Inflammatory macrophage (primary cell): ENCODE measurements around the gene DERL2.
"Not testable (repeated sequence)": the region's sequence is repeated elsewhere in the genome, so short reads cannot be mapped to it uniquely, and the experiment has no call there.

Experiments
- DNase-seq, 2 donors: peaks; one replicate each; pipeline ENCODE4 v3.0.0-alpha.2; 2020 to 2022

The DERL2 gene

DNA sequence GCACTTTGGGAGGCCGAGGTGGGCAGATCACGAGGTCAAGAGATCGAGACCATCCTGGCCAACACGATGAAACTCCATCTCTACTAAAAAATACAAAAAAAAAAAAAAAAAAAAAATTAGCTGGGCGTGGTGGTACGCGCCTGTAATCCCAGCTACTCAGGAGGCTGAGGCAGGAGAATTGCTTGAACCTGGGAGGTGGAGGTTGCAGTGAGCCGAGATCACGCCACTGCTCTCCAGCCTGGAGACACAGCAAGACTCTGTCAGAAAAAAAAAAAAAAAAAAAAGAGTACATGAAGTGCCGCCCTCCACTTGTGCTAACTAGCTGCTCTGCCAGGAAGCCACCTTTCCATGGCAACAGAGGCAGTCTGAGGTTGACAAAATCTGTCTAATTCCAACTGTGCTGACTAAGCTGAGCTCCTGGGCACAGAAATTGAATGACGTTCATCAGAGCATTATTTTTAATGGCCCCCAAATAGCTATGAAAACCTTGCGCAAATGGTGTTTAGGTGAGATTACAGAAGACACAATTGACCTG is 50.1 kb downstream of the DERL2 start:
- not testable (repeated sequence) for DNase-seq

DNA sequence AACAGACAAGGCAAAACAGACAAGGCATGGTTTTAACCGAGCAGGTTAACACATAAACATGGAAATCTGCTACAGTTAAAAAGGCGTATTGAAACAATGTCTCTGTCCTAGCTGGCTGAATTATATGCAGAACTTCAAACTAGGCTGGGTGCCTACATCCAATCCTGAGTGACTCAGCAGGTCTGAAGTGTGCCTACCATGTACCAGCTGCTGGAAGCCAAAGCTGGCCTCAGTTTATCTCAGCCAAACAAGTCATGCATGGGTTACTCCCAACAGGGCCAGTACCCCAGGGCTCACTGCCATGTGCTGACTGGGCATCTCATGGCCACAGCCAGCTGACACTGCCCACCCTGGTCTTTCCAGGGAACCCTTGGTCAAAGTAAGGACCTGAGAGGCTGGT is 51.0 kb downstream of the DERL2 start:
- no peak for DNase-seq

DNA sequence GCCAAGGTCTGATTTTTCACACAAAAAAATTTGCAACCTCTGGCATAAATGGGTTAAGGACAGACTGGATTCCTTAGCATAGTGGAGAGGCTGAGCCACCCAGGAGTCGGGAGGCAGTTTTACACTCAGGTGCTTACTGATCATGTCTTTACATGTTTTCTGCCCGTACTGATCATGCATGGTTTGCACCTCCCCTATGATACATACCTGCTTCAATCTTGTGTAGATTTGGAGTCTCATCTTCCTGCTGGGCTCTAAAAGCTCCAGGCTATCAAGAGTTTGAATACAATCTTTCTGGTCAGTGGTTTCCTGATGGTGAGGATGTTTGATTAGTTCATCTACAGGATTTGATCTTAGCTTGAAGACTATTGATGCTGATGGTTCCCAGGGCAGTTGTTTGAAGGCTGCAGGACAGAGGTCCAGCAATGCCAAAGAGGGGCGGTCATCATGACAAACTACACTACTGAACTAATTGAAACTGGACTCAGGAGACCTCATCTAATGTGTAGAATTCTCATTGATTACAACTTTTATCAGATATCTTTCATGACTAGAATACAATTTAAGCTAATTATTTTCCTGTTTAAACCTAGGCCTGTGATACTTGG is 53.9 kb downstream of the DERL2 start:
- no peak for DNase-seq

DNA sequence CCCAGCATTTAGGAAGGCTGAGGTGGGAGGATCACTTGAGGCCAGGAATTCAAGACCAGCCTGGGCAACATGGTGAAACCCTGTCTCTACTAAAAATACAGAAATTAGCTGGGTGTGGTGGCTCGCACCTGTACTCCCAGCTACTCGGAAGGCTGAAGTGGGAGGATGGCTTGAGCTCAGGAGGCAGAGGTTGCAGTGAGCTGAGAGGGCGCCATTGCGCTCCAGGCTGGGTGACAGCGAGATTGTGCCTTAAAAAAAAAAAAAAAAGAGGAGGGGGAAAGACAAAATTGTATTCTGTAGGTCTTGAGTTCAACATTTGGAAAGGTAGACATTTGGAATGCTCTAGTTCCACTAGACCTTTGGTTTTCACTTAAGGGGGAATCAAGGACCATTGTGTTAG is 54.7 kb downstream of the DERL2 start:
- not testable (repeated sequence) for DNase-seq

DNA sequence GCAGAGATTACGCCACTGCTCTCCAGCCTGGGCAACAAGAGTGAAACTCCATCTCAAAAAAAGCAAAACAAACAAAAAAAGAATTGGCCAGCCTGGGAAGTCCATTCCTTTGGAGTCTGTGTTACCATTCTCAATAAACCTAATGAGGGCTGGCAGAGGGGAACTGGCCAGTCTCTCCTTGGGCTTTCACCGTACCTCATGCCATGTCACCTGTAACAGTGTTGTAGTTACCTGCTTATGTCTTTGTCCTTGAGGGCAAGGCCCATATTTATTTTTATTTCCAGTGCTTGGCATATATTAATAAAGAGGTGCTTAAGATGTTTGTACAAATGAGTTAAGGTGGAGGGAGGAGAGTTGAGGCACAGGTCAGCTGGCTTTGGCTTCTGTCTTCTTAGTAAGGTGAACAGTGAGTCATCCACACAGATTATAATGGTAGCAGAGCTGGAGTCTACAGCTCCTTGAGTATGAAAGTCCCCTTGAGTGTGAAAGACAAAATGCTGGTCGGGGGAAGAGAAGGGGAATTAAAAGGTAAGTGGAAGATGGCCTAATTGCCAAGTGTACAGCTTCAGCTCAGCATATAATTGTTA is 55.5 kb downstream of the DERL2 start:
- DNase-seq = no peak

DNA sequence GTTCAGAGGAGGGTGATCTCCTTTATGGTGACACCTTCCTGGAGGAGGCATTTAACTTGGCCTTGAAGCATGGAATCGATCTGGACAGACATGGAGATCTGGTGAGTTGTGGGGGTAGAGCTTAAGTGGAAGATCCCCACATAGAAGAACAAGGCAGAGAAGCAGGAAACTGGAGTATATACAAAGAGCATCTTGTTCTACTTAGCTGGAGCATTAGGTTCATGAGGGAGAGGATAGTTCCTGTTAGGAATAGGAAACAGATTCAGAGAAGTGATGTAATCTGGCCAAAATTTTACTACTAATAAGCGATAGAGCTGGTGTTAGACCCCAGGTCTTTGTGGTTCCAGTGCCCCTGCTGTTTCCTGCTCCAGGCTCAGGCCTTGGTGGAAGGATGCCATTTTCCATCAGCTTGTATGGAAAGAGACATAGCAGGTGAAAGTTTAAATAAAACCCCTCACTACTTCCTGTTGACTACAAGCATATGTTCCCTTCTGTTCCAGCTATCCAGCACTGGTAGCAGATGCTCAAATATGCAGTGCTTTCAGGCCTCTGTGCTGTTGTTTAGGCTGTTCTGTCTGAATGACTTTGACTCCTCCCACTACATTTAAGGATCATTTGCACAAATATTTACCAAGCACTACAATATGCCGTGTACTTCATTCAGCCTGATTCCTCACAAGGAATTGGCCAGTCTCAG is 56.6 kb downstream of the DERL2 start:
- no peak for DNase-seq

DNA sequence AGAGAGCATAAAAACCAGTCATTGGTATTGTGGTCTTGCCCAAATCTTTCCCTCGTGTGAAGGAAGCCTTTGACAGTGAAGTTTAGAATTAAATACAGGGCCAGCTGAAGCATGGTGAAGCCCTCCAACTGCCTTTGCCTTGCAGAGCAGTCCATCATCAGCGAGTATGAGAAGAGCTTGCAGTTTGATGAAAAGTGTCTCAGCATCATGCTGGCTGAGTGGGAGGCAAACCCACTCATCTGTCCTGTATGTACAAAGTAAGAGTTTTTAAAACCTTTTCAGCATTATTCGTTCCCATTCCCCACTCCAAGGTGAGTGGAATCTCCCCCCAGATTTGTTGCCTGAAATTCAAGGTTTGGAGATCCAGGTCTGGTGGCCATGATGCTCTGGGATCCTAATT is 60.2 kb downstream of the DERL2 start:
- no peak for DNase-seq

DNA sequence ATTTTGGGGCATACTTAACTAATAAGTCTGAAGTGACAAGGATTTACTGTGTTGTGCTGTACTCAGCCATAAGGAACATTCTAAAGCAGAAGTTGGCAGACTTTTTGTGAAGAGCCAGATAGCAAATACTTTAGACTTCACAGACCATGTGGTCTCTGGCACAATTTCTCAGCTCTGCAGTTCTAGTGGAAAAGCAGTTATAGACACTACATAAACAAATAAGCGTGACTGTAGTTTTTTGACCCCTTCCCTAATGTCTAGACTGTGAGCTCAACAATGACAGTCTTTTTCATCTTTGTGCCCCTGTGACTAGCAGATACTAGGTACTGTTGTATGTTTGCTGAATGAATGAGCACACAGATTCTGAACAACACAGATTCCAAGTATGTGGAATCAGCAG is 61.1 kb downstream of the DERL2 start:
- DNase-seq = no peak

DNA sequence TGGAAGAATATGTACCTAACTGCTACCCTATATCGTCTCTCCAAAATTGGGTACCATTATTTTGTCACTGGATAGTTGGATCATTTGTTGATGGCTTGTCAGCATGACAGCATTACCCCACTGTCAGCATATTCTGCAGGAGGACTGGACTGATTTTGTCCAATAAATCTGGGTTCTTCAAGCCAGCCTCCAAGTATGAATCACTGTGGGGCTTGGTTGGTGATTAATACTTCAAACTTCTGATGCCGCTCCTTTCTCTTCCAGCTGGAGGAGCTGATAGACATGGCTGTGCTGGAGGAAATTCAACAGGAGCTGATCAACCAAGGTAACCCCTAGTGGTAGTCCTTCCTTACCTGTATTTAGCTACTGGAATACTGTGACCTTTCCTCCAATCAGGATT is 63.5 kb downstream of the DERL2 start:
- DNase-seq = no peak
